Ishikawa (cell line): ENCODE results near the gene EMC9.

Source experiments
- CEBPB ChIP-seq: IDR thresholded peaks from 2 replicates; pipeline ENCODE4 v1.6.1; 2012
- EP300 ChIP-seq: IDR thresholded peaks from 2 replicates; pipeline ENCODE4 v1.6.1; 2012; ENCODE audit warnings: borderline replicate concordance
- NFIC ChIP-seq: IDR thresholded peaks from 2 replicates; pipeline ENCODE4 v1.6.1; 2012
- RAD21 ChIP-seq: IDR thresholded peaks from 2 replicates; pipeline ENCODE4 v1.6.1; 2012; ENCODE audit warnings: low read depth
- TAF1 ChIP-seq: IDR thresholded peaks from 2 replicates; pipeline ENCODE4 v1.6.1; 2012; ENCODE audit warnings: low read depth, mild to moderate bottlenecking
- TEAD4 ChIP-seq: IDR thresholded peaks from 2 replicates; pipeline ENCODE4 v1.6.1; 2012
- YY1 ChIP-seq: IDR thresholded peaks from 2 replicates; pipeline ENCODE4 v1.6.1; 2012; ENCODE audit warnings: low read depth
- TF ChIP-seq, protein P1 (sequence below): IDR thresholded peaks from 2 replicates; pipeline ENCODE4 v1.6.1; 2012
- TF ChIP-seq, protein P2 (sequence below): IDR thresholded peaks from 2 replicates; pipeline ENCODE4 v1.6.1; 2012

DNA sequence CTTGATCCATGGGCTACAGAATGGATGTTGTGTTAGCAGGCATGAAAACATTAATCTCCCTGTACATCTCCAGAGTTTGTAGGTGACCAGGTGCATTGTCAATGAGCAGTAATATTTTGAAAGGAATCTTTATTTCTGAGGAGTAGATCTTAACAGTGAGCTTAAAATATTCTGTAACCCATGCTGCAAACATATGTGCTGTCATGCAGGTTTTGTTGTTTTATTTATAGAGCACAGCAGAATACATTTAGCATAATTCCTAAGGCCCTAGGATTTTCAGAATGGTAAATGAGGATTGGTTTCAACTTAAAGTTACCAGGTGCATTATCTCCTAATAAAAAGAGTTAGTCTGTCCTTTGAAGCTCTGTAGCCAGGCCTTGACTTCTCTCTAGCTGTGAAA is 14.5 kb downstream of the EMC9 start:
- TF ChIP-seq EP300 (no peak), RAD21 (no peak), NFIC (no peak), CEBPB (no peak), YY1 (no peak), TAF1 (no peak), TEAD4 (no peak)
- TF ChIP-seq, protein P1, sequence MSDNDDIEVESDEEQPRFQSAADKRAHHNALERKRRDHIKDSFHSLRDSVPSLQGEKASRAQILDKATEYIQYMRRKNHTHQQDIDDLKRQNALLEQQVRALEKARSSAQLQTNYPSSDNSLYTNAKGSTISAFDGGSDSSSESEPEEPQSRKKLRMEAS = no peak
- TF ChIP-seq, protein P2, sequence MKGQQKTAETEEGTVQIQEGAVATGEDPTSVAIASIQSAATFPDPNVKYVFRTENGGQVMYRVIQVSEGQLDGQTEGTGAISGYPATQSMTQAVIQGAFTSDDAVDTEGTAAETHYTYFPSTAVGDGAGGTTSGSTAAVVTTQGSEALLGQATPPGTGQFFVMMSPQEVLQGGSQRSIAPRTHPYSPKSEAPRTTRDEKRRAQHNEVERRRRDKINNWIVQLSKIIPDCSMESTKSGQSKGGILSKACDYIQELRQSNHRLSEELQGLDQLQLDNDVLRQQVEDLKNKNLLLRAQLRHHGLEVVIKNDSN = no peak
